Stimulated activated CD8-positive, alpha-beta memory T cell treated with anti-CD3 and anti-CD28 coated beads, Interleukin-4, amount 100 ng/mL, for 24 hours (primary cell): ENCODE measurements around the gene AHRR.

Experiments
- DNase-seq: peaks from one replicate; pipeline ENCODE4 v3.0.0-alpha.2; 2020; ENCODE audit warnings: low read depth

Gene AHRR

GRCh38 chr5:321726-322251, 275 bp downstream of the AHRR start:
- DNase-seq = no peak

- DNase-seq = no peak
Observed at GRCh38 chr5:322281-322941, 897 bp downstream of the AHRR start.

GRCh38 chr5:322942-323879, 1.7 kb downstream of the AHRR start:
- DNase-seq = no peak

GRCh38 chr5:324736-325612, 3.5 kb downstream of the AHRR start:
- DNase-seq = no peak

- DNase-seq = no peak
Observed at GRCh38 chr5:326109-326508, 4.6 kb downstream of the AHRR start.

- no peak for DNase-seq
Observed at GRCh38 chr5:329121-329735, 7.7 kb downstream of the AHRR start.

GRCh38 chr5:329768-330167, 8.3 kb downstream of the AHRR start:
- no peak for DNase-seq

GRCh38 chr5:332843-333242, 11.3 kb downstream of the AHRR start:
- no peak for DNase-seq

- no peak for DNase-seq
Observed at GRCh38 chr5:333945-334344, 12.4 kb downstream of the AHRR start.

GRCh38 chr5:334903-335739, 13.6 kb downstream of the AHRR start:
- DNase-seq = no peak

- no peak for DNase-seq
Observed at GRCh38 chr5:335740-336038, 14.2 kb downstream of the AHRR start.

GRCh38 chr5:337563-338130, 16.1 kb downstream of the AHRR start:
- no peak for DNase-seq

GRCh38 chr5:342501-343460, 21.3 kb downstream of the AHRR start:
- no peak for DNase-seq

- DNase-seq = no peak
Observed at GRCh38 chr5:343461-344401, 22.2 kb downstream of the AHRR start.

GRCh38 chr5:344668-345067, 23.2 kb downstream of the AHRR start:
- DNase-seq = no peak

- no peak for DNase-seq
Observed at GRCh38 chr5:345404-346195, 24.1 kb downstream of the AHRR start.

- DNase-seq = no peak
Observed at GRCh38 chr5:346229-346935, 24.9 kb downstream of the AHRR start.
